Heart right ventricle (tissue), 16 donors: ENCODE results near the gene PHLDB2. TPM values are rescaled to one million over a fixed set of nuclear protein-coding genes. Genes with fewer than 3 reads are reported as not detected.

Experiments used
- ATAC-seq, 8 donors: fragments of 200-7000 bp; cut with Tn5 transposase; one replicate each; pipeline ENCODE4 v1.9.1; 2020; ENCODE audit warnings: mild to moderate bottlenecking in 8 of 8, moderate library complexity in 8 of 8, moderate number of reproducible peaks in 1 of 8
- DNase-seq, 2 donors: peaks; one replicate each; pipeline ENCODE4 v3.0.0-alpha.2; 2020
- H3K27ac ChIP-seq, 10 donors: fragments of 200-600 bp; sonication (generic) in 2 of 10; one replicate each; pipeline versions ENCODE4 v1.5.0 to v1.8.0; 2020 to 2022; ENCODE audit warnings: mild to moderate bottlenecking in 3 of 10
- H3K27me3 ChIP-seq, 7 donors: fragments of 200-600 bp; one replicate each; pipeline ENCODE4 v1.8.0; 2021 to 2022; ENCODE audit warnings: mild to moderate bottlenecking in 2 of 7
- H3K36me3 ChIP-seq, 9 donors: fragments of 200-600 bp; sonication (generic) in 1 of 9; one replicate each; pipeline versions ENCODE4 v1.5.0 to v1.8.0; 2020 to 2022; ENCODE audit warnings: mild to moderate bottlenecking in 2 of 9
- H3K4me1 ChIP-seq, 9 donors: fragments of 200-600 bp; sonication (generic) in 1 of 9; one replicate each; pipeline versions ENCODE4 v1.5.0 to v1.8.0; 2020 to 2022; ENCODE audit warnings: mild to moderate bottlenecking in 4 of 9
- H3K4me3 ChIP-seq, 10 donors: fragments of 200-600 bp; sonication (generic) in 2 of 10; one replicate each; pipeline versions ENCODE4 v1.5.0 to v1.8.0; 2020 to 2022; ENCODE audit warnings: mild to moderate bottlenecking in 7 of 10, moderate library complexity in 2 of 10
- H3K9me3 ChIP-seq, 11 donors: fragments of 200-600 bp in 10 of 11; sonication (generic) in 2 of 11; one replicate each; pipeline versions ENCODE4 v1.5.0 to v1.8.0; 2013 to 2022; ENCODE audit warnings: mild to moderate bottlenecking in 2 of 11, control low read depth in 1 of 11, moderate library complexity in 1 of 11
- CTCF ChIP-seq, 9 donors: fragments of 200-600 bp; sonication (generic) in 2 of 9; IDR thresholded peaks; one replicate each; pipeline versions ENCODE4 v1.5.0 to v1.8.0; 2021 to 2022; ENCODE audit warnings: antibody characterized with exemption in 9 of 9, mild to moderate bottlenecking in 5 of 9, moderate library complexity in 1 of 9
- WGBS, 2 donors: extraction: QIAGEN DNeasy Blood & Tissue Kit; methylation state at CpG; one replicate each; pipeline ENCODE4 v1.1.7; 2013; ENCODE audit warnings: inconsistent platforms in 1 of 2; 5-methylcytosine and 5-hydroxymethylcytosine counted together
- intact Hi-C, 10 donors: fragments of 100-400 bp; cut with DNase I; formaldehyde crosslinking; loops; one replicate each; pipeline versions ENCODE4 v1.11.1 to v1.14.2; 2022
- polyA plus RNA-seq, 2 donors: library from polyadenylated mRNA; stranded (reverse); fragments of 200-250 nt; gene quantifications; one replicate each; pipeline ENCODE4 v1.2.3, GENCODE V29; 2013
- total RNA-seq, 10 donors: library from RNA; stranded (reverse); fragmentation: NEBNext Ultra II Directional in 3 of 10; extraction: Animal tissue kit (Norgen Biotek cat#: 25700) in 3 of 10; gene quantifications; one replicate each; pipeline versions ENCODE4 v1.2.1 to v1.2.4, GENCODE V29; 2021 to 2023
- donor health status: Arrhythmogenic right ventricular cardiomyopathy.
- donor health status: ischemic (EF 13 %, LVEDD 7.1; RV severe dilation, severe dysfunction).
- donor health status: healthy with polysubstance abuse.
- donor health status: DM: no; HTN: yes; CAD: no.
- donor health status: DM: no; HTN: no; CAD: no.
- donor health status: ischemic (EF 25% LVEDD 6.9; RV normal size, moderate dysfunction).
- donor health status: ischemic (EF 25% LVEDD 5.7; RV mildly dilated, moderate dysfunction).
- donor health status: healthy.
- donor health status: DM: yes; HTN: yes; CAD: no.
- donor health status: Ischemic cardiomyopathy.
- donor health status: ischemic (EF 35%, LVEDD 5.7; RV mildly dilated, moderate dysfunction).
- donor health status: nonischemic (EF 11% LVEDD 7.7; RV severe dilation, severe dysfunction).
- donor health status: DM: yes; HTN: yes; CAD: no.
- donor health status: PGD.
- donor health status: ischemic (EF 29% LVEDD 5.4; RV normal size, mild dysfunction).
- donor health status: nonischemic (EF 23%, LVEDD 6.1; RV moderate dilation, normal function).

Gene PHLDB2
- total and polyA plus RNA-seq, 12 donors = 33.4 to 293 (median 174) TPM

GRCh38 chr3:111923806-111924205 is 64.7 kb downstream of the PHLDB2 start:
- ATAC-seq = peak in 2 of 8 donors; percentile 3 to 24
- Histone ChIP-seq H3K4me1 (peaks cover 10 to 52% (median 41%) of the 10 kb centered on the region in 9 donors), H3K4me3 (no peak overlapping the region), H3K27ac (peak overlapping the region in 9 of 10 donors; percentile 10 to 76 (median 57)), H3K9me3 (no peaks in the 10 kb centered on the region), H3K36me3 (peaks cover 0 to 98% (median 37%) of the 10 kb centered on the region in 9 donors), H3K27me3 (no peaks in the 10 kb centered on the region)
- no peak for DNase-seq
- no peak for TF ChIP-seq CTCF (IDR thresholded peaks at IDR 0.05)
- intact Hi-C loops = loop anchor here in 3 of 10 donors (5.0 kb wide), 2 partner anchors 43 to 62 kb away; no protein-coding TSS in a partner anchor
- 0% methylated on average over 1 of the region's 1 CpG; no CpG with 5 or more reads in 1 of the 2 donors for whole genome bisulfite sequencing, 2 donors

- no peaks in the 10 kb centered on the region for H3K9me3 ChIP-seq
- H3K27ac ChIP-seq = peak overlapping the region in 9 of 10 donors; percentile 10 to 76 (median 57)
- H3K27me3 ChIP-seq = no peaks in the 10 kb centered on the region
- peaks cover 10 to 52% (median 41%) of the 10 kb centered on the region in 9 donors for H3K4me1 ChIP-seq
- TF ChIP-seq CTCF (IDR thresholded peaks at IDR 0.05) = no peak
- ATAC-seq (peak; percentile 90 to 99 (median 97)), DNase-seq (peak; percentile 56 to 76)
- H3K36me3 ChIP-seq = peaks cover 0 to 98% (median 33%) of the 10 kb centered on the region in 9 donors
- H3K4me3 ChIP-seq = no peak overlapping the region
- intact Hi-C loops = loop anchor here in 3 of 10 donors (5.0 kb wide), 2 partner anchors 43 to 62 kb away; no protein-coding TSS in a partner anchor
- 14 to 20% methylated on average over 6 of the region's 6 CpGs for WGBS, 2 donors
Observed at GRCh38 chr3:111924283-111924682, 65.2 kb downstream of the PHLDB2 start.

- Histone ChIP-seq H3K27ac (peak overlapping the region in 3 of 10 donors; percentile 8 to 76 (median 58)), H3K4me1 (peaks cover 10 to 65% (median 42%) of the 10 kb centered on the region in 9 donors), H3K9me3 (no peaks in the 10 kb centered on the region), H3K27me3 (no peaks in the 10 kb centered on the region), H3K4me3 (no peak overlapping the region), H3K36me3 (peaks cover 0 to 87% (median 16%) of the 10 kb centered on the region in 9 donors)
- no peak for ATAC-seq
- WGBS, 2 donors = 13 to 27% methylated on average over 3 of the region's 3 CpGs
- intact Hi-C loops = loop anchor here in 1 of 10 donors (2.0 kb wide), 1 partner anchor 39 kb away; no protein-coding TSS in a partner anchor
- TF ChIP-seq CTCF (IDR thresholded peaks at IDR 0.05) = no peak
- DNase-seq = no peak
Observed at GRCh38 chr3:111926266-111926676, 67.2 kb downstream of the PHLDB2 start.

- ATAC-seq (no peak), DNase-seq (no peak)
- H3K9me3 ChIP-seq = no peaks in the 10 kb centered on the region
- 77% methylated on average over 2 of the region's 2 CpGs for WGBS, 2 donors
- H3K27ac ChIP-seq = peak overlapping the region in 1 of 10 donors; percentile 18
- peaks cover 9 to 78% (median 49%) of the 10 kb centered on the region in 9 donors for H3K4me1 ChIP-seq
- peaks cover 0 to 86% (median 4%) of the 10 kb centered on the region in 9 donors for H3K36me3 ChIP-seq
- intact Hi-C loops = no loop called here
- no peaks in the 10 kb centered on the region for H3K27me3 ChIP-seq
- TF ChIP-seq CTCF (IDR thresholded peaks at IDR 0.05) = no peak
- no peak overlapping the region for H3K4me3 ChIP-seq
Observed at GRCh38 chr3:111928613-111929012, 69.5 kb downstream of the PHLDB2 start.
